OCI-M1 (cell line): Measurements from ENCODE around the gene DNMBP.
A peak's percentile ranks its signal among the peaks of the same experiment; 100 is the strongest.
"Not testable (repeated sequence)": the region's sequence is repeated elsewhere in the genome, so short reads cannot be mapped to it uniquely, and the experiment has no call there.

ENCODE experiments used
- DNase-seq: peaks from one replicate; lab custom pipeline; 2025; lab: John Stamatoyannopoulos, UW

DNMBP gene

GRCh38 chr10:99958302-99958701, 51.4 kb downstream of the DNMBP start:
- DNase-seq: no peak

DNA sequence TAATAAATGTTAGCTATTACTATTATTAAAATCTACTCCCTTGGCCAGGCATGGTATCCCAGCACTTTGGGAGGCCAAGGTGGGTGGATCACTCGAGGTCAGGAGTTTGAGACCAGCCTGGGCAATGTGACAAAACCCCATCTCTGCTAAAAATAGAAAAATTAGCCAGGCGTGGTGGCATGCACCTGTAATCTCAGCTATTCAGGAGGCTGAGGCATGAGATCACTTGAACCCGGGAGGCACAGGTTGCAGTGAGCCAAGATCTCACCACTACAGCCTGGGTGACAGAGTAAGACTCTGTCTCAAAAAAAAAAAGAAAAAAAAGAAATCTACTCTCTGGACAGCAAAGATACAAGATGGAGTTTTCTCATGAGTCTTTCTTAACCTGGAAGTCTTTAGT, 56.2 kb downstream of the DNMBP start:
- DNase-seq: not testable (repeated sequence)

GRCh38 chr10:99952799-99953198, 56.9 kb downstream of the DNMBP start:
- no peak for DNase-seq

DNA sequence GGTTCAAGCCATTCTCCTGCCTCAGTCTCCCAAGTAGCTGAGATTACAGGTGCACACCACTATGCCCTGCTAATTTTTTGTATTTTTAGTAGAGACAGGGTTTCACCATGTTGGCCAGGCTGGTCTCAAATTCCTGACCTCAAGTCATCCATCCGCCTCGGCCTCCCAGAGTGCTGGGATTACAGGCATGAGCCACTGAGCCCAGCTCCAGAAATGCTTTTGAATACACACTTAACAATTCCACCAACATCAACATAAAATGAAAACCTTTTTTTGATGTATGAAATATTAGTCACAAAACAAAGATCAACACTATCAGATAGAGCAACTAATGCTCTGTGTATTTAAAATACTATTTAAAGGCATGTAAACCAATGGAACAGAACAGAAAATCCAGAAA, 63.7 kb downstream of the DNMBP start:
- DNase-seq: not testable (repeated sequence)

DNA sequence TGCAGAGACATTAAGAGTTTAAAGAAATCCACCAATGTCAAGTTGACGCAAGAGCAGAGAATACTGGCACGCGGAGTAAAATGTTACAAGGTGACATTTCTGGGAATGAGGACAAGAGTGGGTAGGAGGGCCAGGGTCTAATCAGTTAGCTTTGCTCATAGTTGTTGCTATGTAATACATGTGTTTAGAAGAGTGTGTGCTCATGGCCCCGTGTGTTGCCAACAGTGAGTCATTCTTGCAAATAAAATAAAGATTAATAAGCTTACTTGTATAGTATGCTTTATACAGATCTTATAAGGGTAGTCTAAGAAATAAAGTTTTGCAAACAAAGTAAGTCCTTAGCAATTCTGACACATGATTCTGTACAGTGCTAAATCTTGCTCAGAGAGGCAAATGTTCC, 64.5 kb downstream of the DNMBP start:
- DNase-seq: no peak

GRCh38 chr10:99944860-99945259, 64.9 kb downstream of the DNMBP start:
- DNase-seq: no peak

DNA sequence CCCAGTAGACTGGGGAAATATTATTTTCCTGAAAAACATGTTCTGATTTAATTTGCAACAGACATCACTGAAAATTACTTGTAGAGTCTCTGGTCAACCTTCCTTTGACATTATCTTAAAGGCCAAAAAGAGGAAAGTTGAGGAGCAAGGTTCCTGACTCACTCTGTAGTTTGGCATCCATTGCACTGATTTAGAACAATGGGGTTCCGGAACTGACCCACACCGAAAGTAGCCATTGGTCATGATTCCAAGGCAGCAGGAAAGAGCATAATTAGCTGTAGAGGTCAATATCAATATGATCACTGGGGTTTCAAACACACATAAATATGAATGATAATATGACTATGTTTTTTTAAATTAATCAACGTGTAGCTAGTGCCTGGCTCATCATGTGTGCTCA, 65.8 kb downstream of the DNMBP start:
- no peak for DNase-seq

- DNase-seq: no peak
These were observed 67.6 kb downstream of the DNMBP start for GRCh38 chr10:99941942-99942820.

GRCh38 chr10:99938563-99938962, 71.2 kb downstream of the DNMBP start:
- peak; percentile 13 for DNase-seq

- no peak for DNase-seq
These were observed 72.1 kb downstream of the DNMBP start for GRCh38 chr10:99937630-99938029.

GRCh38 chr10:99932203-99932957, 77.4 kb downstream of the DNMBP start:
- DNase-seq: not testable (repeated sequence)

DNA sequence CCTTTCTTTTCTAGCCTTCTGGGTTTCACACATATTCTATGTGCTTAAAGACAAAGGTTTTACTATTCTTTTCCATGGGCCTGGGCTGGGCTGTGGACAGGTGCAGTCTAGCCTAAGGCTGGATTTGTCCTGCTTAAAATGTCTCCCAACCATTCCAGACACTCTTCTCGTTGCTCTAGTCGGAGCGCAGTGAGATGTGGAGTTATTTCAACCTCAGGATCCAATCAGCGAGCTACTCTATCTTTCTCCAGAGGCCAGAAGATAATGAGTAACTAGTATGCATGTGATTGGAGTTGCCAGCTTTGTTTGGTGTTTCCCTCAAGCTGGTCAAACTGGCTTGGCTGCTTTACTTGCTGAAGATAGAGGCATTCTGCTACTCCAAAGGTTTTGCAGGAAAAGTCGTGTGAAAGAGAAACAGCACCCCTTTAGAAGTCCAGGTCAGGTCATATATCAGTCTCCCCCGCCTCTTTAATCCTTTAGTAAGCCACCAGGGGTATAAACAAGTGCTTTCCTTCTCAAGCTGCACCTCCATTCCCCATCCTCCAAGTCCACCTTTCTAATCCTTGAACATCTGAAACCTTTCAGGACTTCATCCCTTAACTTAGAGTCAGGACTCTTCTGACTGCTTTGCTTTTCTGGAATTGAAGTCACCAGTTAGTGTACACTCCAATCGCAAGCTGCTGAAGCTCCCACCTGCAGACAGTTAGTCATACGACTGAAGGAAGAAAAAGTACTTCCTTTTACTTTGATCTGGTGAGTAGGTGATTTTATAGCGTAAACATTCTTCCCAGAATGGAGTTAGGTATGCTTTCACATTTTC, 78.8 kb downstream of the DNMBP start:
- DNase-seq: no peak

- DNase-seq: no peak
These were observed 80.4 kb downstream of the DNMBP start for GRCh38 chr10:99929360-99929759.

DNA sequence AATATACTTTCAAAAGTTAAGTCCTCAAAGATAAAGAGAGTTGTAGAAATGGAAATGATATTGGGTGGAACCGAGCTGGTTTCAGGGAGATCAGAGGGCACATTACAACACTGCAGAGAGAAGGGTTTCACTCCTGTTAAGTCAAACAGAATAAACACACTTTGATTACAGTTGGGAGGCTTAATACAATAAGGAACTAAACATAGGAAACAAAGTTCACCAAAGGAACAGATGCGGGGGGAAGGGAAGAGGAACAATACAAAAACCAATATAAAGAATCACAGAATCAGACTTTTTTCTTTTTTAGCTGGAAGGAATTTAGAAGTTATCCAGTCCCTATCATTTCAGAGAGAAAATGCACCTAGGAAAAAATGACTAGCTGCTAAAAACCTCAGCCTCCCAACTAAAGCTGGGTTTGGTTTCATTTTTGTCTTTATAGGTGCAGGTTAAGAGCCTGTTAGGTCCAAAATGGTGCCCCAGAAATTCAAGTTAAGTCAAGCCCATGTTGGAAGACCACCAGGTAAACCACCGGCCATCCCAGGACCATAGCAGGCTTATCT, 81.9 kb downstream of the DNMBP start:
- peak; percentile 43 for DNase-seq

DNA sequence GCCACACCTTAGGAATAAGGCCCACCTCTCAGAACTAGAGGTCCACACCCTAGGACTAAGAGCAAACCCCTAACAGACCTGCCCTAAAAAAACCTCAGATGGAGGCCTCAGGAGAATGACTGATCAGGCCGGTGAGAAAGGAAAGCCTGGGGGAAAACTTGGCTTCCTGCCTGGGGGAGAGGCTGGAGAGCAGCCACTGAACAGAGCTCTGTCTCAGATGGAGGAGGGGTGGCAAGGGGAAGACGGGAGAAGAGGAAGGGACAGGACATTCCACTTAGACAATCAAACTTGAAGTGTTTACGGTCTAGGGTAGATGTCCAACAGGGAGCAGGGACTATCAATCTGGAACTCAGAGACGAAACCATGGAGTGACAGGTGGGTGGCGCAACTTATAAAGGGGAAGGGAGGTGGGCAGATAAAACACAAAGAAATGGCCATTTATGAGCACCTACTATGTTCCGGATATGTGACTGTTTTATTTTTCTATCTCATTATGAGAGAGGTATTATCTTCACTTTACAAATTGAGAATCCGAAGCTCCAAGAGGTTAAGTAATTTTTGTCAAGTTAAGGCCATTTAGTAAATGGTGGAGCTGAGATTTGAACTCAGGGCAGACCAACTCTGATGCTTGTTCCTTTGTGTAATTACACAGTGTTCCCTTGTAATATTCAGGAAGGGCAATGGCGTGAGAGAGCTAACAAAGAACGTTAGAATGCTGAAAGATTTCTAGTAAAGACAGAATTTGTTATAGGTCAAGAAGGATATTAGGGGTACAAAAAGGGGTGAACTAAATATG, 82.6 kb downstream of the DNMBP start:
- DNase-seq: no peak

DNA sequence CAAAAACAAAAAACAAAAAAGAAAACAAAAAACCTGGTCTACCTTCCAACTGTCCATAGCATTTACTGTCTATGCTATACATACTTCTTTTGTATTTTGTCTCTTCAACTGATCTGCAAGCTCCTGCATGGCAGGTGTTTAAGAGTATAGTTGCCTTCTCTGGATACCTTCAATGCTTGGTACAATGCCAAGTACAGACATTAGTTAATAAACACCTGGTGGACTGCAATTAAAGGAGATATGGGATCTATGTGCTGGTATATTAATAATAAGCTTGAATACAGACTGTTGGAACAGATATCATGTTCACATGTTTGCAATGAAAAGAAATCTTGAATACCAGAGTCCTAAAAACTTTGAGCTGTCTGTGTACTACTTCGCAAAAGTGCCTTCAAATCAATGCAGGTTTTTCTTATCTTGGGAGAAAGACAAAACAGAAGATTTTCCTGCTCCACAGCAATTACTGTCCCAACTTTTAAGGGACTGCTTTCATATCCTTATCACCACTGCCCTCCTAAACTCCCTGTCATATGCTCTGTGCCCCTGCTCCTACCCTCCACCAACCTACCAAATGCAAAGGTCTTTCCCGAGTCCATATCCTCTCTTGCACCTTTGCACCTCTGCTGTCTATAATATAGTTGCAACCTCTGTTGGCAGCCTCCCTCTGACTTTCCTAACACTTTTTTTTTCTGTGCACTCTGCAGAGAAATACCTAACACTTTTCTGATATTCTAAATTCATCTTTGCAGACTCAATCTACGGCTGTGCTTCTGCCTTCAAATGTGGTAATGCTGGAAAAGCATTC, 85.1 kb downstream of the DNMBP start:
- no peak for DNase-seq

GRCh38 chr10:99921948-99922347, 87.8 kb downstream of the DNMBP start:
- no peak for DNase-seq

DNA sequence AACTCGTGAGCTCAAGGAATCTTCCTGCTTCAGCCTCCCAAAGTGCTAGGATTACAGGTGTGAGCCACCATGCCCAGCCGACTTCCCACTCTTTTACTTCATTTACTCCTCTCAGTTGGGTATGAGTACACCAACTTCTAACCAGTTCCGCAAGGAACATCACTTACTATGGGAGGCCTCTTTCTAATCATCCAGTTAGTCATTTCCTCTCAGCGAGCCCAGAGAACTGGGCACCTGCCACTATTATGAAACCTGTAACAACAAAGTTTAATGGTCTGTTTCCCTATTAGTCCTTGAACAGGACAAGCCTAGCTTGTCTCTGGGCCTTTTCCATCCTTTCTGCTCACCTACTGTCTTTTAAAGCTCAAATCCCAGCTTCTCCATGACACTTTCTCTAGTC, 88.8 kb downstream of the DNMBP start:
- DNase-seq: no peak

- DNase-seq: no peak
These were observed 89.3 kb downstream of the DNMBP start for GRCh38 chr10:99920486-99920885.
